Anterior cingulate cortex (tissue), 58 donors: Measurements from ENCODE around the gene KLHDC10.
"Not testable (repeated sequence)": the region's sequence is repeated elsewhere in the genome, so short reads cannot be mapped to it uniquely, and the experiment has no call there.

ENCODE experiments used
- DNase-seq, 58 donors: peaks; one replicate each; lab custom pipeline; 2025; lab: John Stamatoyannopoulos, UW

The KLHDC10 gene

GRCh38 chr7:130139193-130139960, 69.0 kb downstream of the KLHDC10 start:
- DNase-seq: no peak

- DNase-seq: no peak
These were observed 70.3 kb downstream of the KLHDC10 start for GRCh38 chr7:130140551-130141160.

- DNase-seq: peak in 57 of 58 donors; percentile 8 to 95 (median 66)
These were observed 71.0 kb downstream of the KLHDC10 start for GRCh38 chr7:130141161-130141883.

GRCh38 chr7:130141884-130142653, 71.7 kb downstream of the KLHDC10 start:
- peak in 2 of 58 donors; percentile 31 to 76 for DNase-seq

GRCh38 chr7:130142654-130143333, 72.5 kb downstream of the KLHDC10 start:
- no peak for DNase-seq

GRCh38 chr7:130143334-130143732, 73.0 kb downstream of the KLHDC10 start:
- no peak for DNase-seq

- DNase-seq: no peak
These were observed 73.6 kb downstream of the KLHDC10 start for GRCh38 chr7:130143986-130144311.

GRCh38 chr7:130144312-130145171, 74.2 kb downstream of the KLHDC10 start:
- DNase-seq: no peak

GRCh38 chr7:130145424-130146100, 75.2 kb downstream of the KLHDC10 start:
- no peak for DNase-seq

- DNase-seq: not testable (repeated sequence)
These were observed 75.8 kb downstream of the KLHDC10 start for GRCh38 chr7:130146142-130146541.

- DNase-seq: no peak
These were observed 76.5 kb downstream of the KLHDC10 start for GRCh38 chr7:130146693-130147405.

GRCh38 chr7:130147710-130148325, 77.5 kb downstream of the KLHDC10 start:
- DNase-seq: no peak

GRCh38 chr7:130148561-130148960, 78.2 kb downstream of the KLHDC10 start:
- DNase-seq: peak in 3 of 58 donors; percentile 18 to 26 (median 19)

- no peak for DNase-seq
These were observed 79.2 kb downstream of the KLHDC10 start for GRCh38 chr7:130149281-130150139.

- DNase-seq: no peak
These were observed 80.3 kb downstream of the KLHDC10 start for GRCh38 chr7:130150587-130150986.
